ENCODE results near the gene SAXO2. TPM values are rescaled to one million over a fixed set of nuclear protein-coding genes. Genes with fewer than 3 reads are reported as not detected.
A peak's percentile ranks its signal among the peaks of the same experiment; 100 is the strongest.
"Not testable (repeated sequence)": the region's sequence is repeated elsewhere in the genome, so short reads cannot be mapped to it uniquely, and the experiment has no call there.

Gene SAXO2
- 1 to 10 TPM; 2.1 to 5.8 TPM for total RNA-seq
- long read RNA-seq, donor 1: 0 reads
- long read RNA-seq, donor 2, partial matches to known transcripts: 1 of 1 reads
- long read RNA-seq, donor 2, other reads (novel, unspliced or antisense): 0 of 1 reads

DNA sequence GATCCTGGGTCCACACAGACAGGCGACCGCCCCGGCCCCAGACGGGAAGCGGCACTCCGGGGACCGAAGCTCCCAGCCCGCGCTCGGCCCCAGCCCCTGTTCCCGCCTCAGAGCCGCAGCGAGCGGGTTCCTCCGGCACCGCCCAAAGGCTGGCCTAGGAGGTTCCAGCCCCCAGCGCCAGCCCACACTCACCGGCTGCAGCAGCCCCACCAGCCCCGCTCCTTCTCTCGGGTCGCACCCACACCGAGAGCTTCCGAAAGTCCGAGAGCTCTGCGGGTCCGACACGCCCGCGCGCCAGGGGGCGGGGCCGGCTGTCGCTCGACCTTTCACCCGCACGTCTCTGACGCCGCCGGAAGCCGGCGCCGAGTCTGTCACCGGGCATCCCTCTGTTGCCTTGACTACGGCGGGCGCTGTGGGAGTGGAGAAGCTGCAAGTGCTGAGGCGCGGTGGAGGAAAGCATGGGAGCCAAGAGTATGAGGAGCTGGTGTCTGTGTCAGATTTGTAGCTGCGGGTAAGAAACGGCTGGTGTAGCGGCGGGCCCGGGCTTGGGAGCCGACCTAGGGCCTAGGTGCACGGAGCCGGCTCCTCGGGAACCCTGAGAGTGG lies at the start of gene SAXO2, which contains the start of gene EFL1:
Gene SAXO2 (plus strand): TSS at position 397 of the 605 bp plus-strand sequence. CDS start 62 bp downstream, at position 459.
Gene EFL1 (minus strand): TSS at position 313 of the 605 bp plus-strand sequence. CDS start 956 bp downstream, outside the sequence.
- intact Hi-C loops (cut with DNase I): no loop called here
- DNase-seq (ENCODE audit: low spot score): peak; percentile 98

DNA sequence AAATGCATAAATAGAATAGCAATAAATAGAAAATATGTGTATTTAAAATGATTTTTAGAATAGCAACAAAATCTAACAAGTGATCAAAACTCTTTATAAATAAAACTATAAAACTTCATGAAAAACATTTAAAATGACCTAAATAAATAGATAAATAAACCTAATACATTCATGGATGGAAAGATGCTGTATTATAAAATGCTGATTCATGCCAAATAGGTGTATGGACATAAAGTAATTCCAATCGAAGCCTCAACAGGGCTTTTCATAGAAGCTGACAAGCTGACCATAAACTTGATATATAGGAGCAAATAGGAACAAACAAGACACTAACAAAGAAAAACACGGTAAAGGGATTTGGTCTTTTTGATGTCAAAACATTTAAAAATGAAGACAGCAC lies 46.5 kb upstream of the SAXO2 start:
- intact Hi-C loops (cut with DNase I); DNase-seq (ENCODE audit: low spot score): not testable (repeated sequence)

GRCh38 chr15:82221535-82221934 lies 41.1 kb upstream of the SAXO2 start:
- DNase-seq (ENCODE audit: low spot score); intact Hi-C loops (cut with DNase I): not testable (repeated sequence)

GRCh38 chr15:82228750-82229149 lies 33.9 kb upstream of the SAXO2 start:
- intact Hi-C loops (cut with DNase I): no loop called here
- no peak for DNase-seq (ENCODE audit: low spot score)

- intact Hi-C loops (cut with DNase I): no loop called here
- no peak for DNase-seq (ENCODE audit: low spot score)
Observed at GRCh38 chr15:82231233-82231632, 31.4 kb upstream of the SAXO2 start.

GRCh38 chr15:82231842-82232241 lies 30.8 kb upstream of the SAXO2 start:
- intact Hi-C loops (cut with DNase I): no loop called here
- DNase-seq (ENCODE audit: low spot score): no peak

DNA sequence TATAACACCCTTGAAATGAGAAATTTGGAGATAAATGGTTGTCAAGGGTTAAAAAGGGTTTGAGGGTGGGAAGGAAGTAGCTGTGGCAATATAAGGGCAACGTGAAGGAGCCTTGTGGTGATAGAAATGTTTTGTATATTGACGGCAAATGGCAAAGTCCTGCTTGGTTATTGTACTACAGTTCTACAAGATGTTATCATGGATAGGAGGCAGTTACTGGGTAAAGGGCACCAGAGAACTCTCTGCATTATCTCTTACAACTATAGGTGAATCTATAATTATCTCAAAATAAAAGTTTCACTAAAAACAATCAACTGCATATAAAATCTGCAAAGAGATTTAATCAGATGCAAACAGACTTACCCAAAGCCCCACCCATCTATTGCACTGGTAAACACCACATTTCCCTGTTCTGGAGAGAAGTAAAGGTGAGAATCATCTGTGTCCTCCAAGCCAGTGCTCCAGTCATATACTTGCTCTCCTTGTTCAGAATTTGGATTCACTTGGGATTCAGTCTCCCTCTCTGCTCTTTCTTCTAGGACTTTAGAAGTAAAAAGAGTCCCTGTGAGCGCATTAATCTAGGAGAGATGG lies 24.6 kb upstream of the SAXO2 start:
- intact Hi-C loops (cut with DNase I): not testable (repeated sequence)

GRCh38 chr15:82239685-82240391 lies 22.8 kb upstream of the SAXO2 start:
- no peak for DNase-seq (ENCODE audit: low spot score)
- intact Hi-C loops (cut with DNase I): no loop called here

More for the DNA sequence above, 24.6 kb upstream of the SAXO2 start:
- not testable (repeated sequence) for DNase-seq (ENCODE audit: low spot score)

DNA sequence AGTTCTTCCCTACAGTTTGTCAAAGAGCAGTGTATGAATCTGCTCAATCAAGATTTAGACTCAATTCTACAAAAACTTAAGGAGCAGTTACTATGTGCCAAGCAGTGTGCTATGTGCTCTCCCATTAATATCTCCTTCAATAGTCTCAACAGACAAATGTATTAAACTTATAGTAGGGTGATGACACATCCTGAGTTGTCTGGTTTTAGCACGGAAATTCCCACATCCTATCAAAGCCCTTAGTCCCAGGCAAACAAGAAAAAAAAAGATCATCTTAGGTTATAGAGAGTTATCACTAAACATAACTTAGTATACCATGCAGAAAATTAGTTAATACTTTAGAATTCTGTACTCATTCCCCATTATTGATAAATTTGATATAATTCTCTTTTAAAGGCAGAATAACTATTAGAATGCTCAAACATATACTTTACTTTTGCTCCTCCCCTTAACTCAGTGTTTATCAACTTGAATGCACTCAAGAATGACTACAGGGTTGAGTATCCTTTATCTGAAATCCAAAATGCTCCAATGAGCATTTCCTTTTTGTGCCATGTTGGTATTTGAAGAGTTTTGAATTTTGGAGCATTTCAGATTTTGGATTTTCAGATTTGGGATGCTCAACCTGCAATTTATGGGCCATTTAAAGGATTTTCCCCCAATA lies 20.6 kb upstream of the SAXO2 start:
- DNase-seq (ENCODE audit: low spot score); intact Hi-C loops (cut with DNase I): not testable (repeated sequence)

GRCh38 chr15:82243644-82244043 lies 19.0 kb upstream of the SAXO2 start:
- intact Hi-C loops (cut with DNase I); DNase-seq (ENCODE audit: low spot score): not testable (repeated sequence)

DNA sequence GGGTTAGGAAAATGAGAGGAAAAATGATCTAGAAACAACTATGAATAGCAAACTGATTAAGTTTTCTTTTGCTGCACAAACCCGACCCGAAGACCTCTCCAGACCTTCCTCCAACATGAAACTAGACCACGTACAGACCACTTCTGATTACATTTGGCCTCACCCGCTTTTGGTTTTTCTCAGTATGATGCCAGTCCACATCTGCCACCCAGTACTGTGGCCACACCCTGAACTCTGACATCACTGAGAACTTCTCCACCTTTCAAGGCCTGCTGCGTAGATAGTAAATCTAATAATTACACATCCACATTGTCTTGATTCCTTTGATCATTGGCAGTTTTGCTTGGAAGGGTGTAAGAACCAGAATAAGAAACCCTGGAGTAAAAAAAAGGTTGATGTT lies 16.7 kb upstream of the SAXO2 start:
- DNase-seq (ENCODE audit: low spot score); intact Hi-C loops (cut with DNase I): not testable (repeated sequence)

DNA sequence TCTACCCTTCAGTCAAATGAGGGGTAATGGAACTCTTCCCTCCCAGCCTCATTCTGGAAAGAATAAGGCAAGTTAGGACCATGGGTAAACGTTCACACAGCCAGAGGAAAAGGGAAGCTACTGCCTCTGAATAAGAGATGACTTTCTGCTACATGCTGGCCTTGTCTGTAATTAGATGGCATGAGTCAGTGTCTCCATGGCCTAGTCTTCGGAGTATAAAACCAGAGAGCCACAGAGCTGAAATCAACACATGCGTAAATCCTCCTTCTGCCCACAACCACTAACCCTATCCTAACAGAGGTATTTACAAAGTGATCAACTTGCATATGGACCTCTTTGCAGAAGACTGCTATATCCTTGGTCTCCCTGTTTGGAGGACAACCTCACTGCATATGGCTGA lies 14.4 kb upstream of the SAXO2 start:
- DNase-seq (ENCODE audit: low spot score); intact Hi-C loops (cut with DNase I): not testable (repeated sequence)

DNA sequence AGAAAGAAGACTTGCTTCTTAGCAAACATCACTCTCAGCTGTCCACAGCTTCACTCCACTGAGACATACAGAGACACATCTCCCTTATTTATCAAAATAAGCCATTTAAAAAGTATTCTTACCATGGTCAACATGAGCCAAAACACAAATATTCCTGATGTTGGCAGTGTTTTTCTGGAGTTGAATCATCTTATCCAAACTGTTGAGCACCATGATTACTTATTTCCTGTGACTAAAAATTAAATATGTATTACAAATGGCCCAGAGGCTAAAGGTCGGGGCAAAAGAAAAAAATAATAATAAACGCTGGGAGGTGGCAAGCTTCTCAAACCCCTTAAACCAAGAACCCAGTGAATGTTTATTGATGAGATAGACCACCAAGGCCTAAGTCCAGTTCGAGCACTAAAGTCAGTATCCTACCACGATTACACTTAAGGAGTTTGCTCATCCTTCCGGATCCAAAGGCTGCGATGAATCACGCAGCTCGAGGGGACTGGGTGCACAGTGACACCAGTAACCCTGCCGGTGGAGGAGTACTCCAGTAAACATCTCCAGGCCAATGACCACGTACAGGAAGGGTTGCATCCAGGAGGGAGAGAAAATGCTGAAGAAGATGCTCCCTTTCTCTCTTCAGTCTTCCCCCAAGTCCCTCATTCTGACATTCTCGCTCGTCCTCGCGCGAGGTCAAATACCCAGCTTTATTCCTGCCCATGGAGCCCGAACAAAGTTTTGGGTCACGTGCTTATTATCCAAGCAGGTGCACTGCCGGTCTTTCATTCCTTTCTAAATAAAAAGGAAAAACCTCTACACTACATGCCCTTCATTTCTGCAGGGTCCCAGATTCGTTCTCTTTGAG lies 824 bp upstream of the SAXO2 start:
- intact Hi-C loops (cut with DNase I): not testable (repeated sequence)

GRCh38 chr15:82263350-82263749 lies 732 bp downstream of the SAXO2 start:
- no peak for DNase-seq (ENCODE audit: low spot score)
- intact Hi-C loops (cut with DNase I): no loop called here

More for the DNA sequence above, 824 bp upstream of the SAXO2 start:
- not testable (repeated sequence) for DNase-seq (ENCODE audit: low spot score)

DNA sequence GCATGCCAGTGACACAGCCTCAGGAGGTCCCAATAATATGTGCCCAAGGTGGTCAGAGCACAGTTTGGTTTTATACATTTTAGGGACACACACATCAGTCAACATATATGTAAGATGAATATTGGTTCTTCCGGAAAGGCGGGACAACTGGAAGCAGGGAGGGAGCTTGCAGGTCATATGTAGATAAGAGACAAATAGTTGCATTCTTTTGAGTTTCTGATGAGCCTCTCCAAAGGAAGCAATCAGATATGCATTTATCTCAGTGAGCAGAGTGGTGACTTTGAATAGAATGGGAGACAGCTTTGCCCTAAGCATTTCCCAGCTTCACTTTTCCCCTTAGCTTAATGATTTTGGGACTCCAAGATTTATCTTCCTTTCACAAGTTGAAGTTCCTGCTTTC lies 4.5 kb downstream of the SAXO2 start:
- intact Hi-C loops (cut with DNase I); DNase-seq (ENCODE audit: low spot score): not testable (repeated sequence)

DNA sequence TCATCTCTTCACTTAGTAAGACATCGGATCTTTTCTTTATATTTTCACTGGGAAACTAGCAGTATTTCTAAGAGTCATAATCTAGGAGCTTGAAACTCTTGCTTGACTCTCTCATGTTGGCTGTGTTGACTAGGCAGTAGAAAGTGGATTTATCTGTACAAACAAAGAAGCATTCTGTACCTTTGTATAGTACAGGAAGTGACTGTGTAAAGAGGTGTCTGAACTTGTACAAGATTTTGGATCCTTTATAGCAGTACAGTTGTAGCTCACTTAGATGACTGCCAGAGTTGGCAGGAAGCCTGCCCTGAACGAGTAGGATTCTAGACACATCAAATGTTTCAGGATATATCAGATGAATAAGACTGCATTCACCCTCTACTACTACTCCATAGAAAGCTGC lies 5.8 kb downstream of the SAXO2 start:
- DNase-seq (ENCODE audit: low spot score); intact Hi-C loops (cut with DNase I): not testable (repeated sequence)

GRCh38 chr15:82272154-82272553 lies 9.5 kb downstream of the SAXO2 start:
- intact Hi-C loops (cut with DNase I): no loop called here

DNA sequence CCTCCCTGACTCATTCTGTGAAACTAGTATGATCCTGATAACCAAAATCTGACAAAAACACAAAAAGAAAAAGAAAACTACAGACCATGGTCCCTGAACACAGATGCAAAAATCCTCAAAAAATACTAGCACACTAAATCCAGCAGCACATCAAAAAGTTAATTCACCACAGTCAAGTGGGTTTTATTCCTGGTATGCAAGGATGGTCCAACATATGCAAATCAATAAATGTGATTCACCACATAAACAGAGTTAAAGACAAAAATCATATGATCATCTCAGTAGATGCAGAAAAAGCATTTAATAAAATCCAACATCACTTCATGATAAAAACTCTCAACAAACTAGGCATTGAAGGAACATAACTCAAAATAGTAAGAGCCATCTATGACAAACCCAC lies 12.8 kb downstream of the SAXO2 start:
- DNase-seq (ENCODE audit: low spot score): no peak
- intact Hi-C loops (cut with DNase I): no loop called here

More at GRCh38 chr15:82272154-82272553, 9.5 kb downstream of the SAXO2 start:
- no peak for DNase-seq (ENCODE audit: low spot score)

GRCh38 chr15:82281276-82281675 lies 18.7 kb downstream of the SAXO2 start:
- intact Hi-C loops (cut with DNase I); DNase-seq (ENCODE audit: low spot score): not testable (repeated sequence)

All from posterior vena cava (tissue), 2 donors.